HG03097 (cell line): Measurements from ENCODE around the gene CD19.
"Not testable (repeated sequence)": the region's sequence is repeated elsewhere in the genome, so short reads cannot be mapped to it uniquely, and the experiment has no call there.

Experiments
- ATAC-seq: cut with Tn5 transposase; IDR thresholded peaks from one replicate; pipeline ENCODE4 v1.9.1; 2021; ENCODE audit not compliant: unreplicated experiment, low FRiP score

CD19 gene

DNA sequence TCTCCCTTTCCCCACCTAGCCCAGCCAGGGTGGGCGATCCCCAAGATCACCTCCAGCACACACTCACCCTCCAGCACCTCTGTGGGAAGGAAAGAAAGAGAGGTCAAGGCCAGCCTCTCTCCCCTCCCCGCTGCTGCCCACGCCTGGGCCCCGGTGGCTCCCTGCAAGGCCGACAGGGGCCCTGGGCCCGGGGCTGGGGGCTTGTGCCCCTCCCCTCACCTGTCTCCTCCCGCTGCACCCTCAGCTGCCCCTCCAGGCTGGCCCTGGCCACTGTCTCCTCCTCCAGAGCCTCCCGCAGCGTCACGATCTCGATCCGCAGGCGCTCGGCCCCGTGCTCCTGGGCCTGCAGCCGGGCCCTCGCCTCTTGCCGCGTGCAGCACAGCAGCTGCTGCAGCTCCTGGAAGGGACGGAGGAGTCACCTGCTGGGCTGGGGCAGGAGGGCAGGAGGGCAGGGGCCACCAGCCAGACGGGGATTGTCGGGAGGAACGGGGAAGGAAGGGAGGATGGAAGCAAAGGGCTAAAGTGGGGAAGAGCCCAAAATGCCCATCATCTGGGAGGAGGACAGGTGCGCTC, 25.9 kb upstream of the CD19 start:
- no peak for ATAC-seq

GRCh38 chr16:28910086-28911031, 21.4 kb upstream of the CD19 start:
- ATAC-seq = no peak

DNA sequence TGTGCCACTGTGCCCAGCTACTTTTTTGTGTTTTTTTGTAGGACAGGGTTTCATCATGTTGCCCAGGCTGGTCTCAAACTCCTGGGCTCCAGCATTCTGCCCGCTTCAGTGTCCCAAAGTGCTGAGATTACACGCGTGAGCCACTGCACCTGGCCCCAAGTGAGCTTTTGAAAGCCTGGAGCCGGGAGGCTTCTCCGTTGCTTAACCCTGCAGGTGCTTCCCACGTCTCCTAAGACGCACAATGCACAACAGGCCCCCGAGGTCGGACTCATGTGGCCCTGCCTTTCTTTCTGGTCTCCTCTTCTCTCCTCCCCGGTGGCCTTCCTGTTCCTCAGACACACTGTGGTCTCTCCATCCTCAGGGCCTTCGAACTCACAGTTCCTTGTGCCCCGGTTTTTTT, 19.2 kb upstream of the CD19 start:
- no peak for ATAC-seq

- no peak for ATAC-seq
Observed at GRCh38 chr16:28913946-28914724, 17.6 kb upstream of the CD19 start.

DNA sequence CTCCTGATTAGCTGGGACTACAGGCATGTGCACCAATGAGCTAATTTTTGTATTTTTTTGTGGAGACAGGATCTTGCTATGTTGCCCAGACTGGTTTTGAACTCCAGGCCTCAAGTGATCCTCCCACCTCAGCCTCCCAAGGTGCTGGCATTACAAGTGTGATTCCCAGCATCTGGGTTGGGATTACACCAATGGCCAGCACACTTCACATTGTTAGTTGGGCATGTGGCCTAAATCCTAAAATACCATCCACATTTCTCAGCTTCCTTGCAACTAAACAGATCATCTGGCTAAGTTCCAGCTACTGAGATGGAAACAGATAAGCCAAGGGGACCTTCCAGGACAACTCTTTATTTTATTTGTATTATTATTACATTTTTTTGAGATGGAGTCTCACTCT, 16.6 kb upstream of the CD19 start:
- no peak for ATAC-seq

DNA sequence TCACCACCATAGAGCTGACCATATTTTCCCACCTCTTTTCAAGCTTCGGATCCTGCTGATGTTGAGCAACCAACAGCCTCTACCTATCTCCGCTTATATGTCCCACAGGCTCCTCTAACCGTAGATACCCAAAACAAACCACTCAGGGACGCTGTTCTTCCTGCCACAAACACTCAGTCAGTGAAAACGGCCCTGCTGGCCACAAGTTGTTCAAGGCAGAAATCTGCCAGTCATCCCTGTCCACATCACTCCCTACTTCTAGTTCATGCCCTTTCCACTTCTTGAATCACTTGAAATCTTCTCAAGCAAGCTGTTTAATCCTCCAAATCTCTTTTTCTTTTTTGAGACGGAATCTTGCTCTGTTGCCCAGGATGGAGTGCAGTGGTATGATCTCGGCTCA, 14.7 kb upstream of the CD19 start:
- ATAC-seq = no peak

- ATAC-seq = no peak
Observed at GRCh38 chr16:28918698-28919097, 13.1 kb upstream of the CD19 start.

DNA sequence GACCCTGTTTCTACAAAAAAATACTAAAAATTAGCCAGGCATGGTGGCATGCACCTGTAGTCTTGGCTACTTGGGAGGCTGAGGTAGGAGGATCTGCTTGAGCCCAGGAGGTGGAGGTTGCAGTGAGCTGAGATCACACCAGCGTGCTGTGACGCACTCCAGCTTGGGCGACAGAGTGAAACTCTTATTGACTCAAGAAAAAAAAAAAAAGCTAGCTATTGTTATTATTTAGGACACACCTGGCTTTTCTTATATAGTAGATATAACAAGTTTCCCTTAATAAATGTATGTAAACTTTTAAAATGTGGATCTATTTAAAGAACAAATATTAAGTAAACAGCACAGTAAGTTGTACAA, 8.6 kb upstream of the CD19 start:
- no peak for ATAC-seq

- ATAC-seq = peak; percentile 36
Observed at GRCh38 chr16:28923652-28924398, 7.9 kb upstream of the CD19 start.

DNA sequence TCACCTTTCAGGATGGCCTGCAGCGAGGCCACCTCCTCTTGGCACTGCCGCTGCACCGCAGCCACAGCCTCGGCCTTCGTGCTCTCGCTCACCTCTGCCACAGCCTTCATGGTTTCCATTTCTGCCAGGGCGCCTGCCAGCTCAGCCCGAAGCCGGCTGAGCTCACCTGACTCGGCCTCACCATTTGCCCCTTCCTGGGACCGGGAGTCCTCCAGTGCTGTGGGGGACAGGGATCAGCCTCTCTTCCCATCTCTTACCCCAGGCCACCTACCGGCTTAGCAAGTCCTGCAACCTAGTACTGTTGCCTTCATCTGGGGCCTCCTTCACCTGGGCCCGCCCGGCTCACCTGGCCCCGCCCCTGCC, 7.4 kb upstream of the CD19 start:
- ATAC-seq = peak; percentile 12

DNA sequence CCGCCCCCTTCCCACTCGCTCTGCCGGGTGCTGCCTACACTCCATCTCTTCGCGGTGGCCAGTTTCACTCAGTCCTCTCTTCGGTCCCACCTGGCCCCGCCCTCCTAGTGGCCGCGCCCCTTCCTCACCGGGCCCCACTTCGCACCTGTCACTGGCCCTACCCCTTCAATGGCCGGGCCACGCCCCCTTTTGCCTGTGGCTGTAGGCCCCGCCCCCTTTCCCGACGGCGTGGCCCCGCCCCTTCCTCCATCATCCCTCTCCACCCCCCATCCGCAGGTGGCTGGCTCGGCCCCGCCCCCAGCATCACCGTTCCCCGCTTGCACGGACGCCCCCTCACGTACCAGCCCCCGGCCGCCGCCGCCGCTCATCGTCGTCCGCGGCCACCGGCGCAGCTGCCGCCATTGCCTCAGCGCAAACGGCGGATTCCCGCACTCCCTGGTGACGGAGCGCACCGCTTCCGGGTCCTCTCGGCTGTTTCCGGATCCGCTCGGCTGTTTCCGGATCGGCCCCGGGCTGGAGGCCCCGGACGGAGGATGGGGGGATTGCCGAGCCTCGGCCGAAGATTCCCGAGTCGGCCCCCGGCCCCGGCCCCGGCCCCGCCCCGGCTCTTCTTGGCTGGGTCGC, 6.9 kb upstream of the CD19 start, which contains the start of gene RABEP2:
Gene RABEP2, minus strand, starts transcription at position 477 of the 624 bp plus-strand sequence. Its CDS starts 75 bp downstream, at position 402.
- peak; percentile 63 for ATAC-seq

GRCh38 chr16:28925386-28926228, 6.2 kb upstream of the CD19 start:
- ATAC-seq = peak; percentile 40

DNA sequence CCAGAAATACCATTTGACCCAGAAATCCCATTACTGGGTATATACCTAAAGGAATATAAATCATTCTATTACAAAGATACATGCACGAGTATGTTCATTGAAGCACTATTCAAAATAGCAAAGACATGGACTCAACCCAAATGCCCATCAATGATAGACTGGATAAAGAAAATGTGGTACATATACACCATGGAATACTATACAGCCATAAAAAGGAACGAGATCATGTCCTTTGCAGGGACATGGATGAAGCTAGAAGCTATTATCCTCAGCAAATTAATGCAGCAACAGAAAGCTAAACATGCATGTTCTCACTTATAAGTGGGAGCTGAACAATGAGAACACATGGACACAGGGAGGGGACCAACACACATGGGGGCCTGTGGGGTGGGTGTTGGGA, 5.5 kb upstream of the CD19 start:
- ATAC-seq = not testable (repeated sequence)

DNA sequence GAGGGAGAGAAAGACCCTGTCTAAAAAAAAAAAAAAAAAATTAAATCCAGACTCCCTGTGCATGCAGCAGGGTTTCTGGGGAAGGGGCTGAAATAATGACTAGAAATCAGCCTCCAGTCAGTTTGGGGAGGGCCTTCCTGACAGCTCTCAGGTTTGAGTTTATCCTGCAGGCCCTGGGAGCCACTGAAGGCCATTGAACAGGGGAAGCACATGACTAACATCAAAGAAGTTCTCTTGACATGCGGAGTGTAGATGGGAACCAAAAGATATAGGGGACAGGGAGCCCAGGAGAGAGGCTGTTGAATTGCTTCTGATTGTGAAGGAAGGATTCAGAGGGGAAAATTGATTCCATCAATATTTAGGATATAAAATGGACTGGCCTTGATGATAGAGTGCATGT, 4.0 kb upstream of the CD19 start:
- no peak for ATAC-seq

GRCh38 chr16:28930203-28930602, 1.6 kb upstream of the CD19 start:
- no peak for ATAC-seq

DNA sequence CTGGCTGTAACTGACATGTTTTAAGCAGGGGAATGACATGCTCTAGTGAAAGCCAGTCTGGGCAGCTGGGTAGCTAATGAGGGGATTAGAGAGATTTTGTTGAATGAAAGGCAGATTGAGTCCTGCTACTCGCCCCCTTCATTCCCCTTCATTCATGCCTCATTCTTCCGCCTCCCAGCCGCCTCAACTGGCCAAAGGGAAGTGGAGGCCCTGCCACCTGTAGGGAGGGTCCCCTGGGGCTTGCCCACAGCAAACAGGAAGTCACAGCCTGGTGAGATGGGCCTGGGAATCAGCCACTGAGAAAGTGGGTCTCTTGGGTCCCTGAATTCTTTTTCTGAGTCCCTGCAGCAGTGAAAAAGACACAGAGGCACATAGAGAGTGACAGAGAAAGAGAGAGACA, 1.1 kb upstream of the CD19 start:
- ATAC-seq = peak; percentile 55

DNA sequence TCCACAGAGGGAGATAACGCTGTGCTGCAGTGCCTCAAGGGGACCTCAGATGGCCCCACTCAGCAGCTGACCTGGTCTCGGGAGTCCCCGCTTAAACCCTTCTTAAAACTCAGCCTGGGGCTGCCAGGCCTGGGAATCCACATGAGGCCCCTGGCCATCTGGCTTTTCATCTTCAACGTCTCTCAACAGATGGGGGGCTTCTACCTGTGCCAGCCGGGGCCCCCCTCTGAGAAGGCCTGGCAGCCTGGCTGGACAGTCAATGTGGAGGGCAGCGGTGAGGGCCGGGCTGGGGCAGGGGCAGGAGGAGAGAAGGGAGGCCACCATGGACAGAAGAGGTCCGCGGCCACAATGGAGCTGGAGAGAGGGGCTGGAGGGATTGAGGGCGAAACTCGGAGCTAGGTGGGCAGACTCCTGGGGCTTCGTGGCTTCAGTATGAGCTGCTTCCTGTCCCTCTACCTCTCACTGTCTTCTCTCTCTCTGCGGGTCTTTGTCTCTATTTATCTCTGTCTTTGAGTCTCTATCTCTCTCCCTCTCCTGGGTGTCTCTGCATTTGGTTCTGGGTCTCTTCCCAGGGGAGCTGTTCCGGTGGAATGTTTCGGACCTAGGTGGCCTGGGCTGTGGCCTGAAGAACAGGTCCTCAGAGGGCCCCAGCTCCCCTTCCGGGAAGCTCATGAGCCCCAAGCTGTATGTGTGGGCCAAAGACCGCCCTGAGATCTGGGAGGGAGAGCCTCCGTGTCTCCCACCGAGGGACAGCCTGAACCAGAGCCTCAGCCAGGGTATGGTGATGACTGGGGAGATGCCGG, 769 bp downstream of the CD19 start:
- ATAC-seq = no peak

GRCh38 chr16:28933171-28933570, 1.4 kb downstream of the CD19 start:
- no peak for ATAC-seq

DNA sequence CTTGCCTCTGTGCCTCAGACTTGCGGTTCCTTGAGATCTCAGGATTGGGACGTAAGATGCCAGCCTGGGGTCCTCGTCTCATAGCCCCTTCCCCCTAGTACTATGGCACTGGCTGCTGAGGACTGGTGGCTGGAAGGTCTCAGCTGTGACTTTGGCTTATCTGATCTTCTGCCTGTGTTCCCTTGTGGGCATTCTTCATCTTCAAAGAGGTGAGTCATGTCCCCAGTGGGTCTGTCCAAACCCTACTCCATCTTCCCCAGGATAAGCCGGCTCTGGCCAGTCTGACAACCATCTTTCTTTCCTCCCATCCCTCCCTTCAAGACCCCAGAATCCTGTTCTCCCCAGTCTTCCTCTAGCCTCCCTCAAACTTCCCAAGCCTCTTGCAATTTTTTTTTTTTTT, 3.6 kb downstream of the CD19 start:
- ATAC-seq = no peak
